ENCODE measurements around the gene SENP3.

SENP3 gene

DNA sequence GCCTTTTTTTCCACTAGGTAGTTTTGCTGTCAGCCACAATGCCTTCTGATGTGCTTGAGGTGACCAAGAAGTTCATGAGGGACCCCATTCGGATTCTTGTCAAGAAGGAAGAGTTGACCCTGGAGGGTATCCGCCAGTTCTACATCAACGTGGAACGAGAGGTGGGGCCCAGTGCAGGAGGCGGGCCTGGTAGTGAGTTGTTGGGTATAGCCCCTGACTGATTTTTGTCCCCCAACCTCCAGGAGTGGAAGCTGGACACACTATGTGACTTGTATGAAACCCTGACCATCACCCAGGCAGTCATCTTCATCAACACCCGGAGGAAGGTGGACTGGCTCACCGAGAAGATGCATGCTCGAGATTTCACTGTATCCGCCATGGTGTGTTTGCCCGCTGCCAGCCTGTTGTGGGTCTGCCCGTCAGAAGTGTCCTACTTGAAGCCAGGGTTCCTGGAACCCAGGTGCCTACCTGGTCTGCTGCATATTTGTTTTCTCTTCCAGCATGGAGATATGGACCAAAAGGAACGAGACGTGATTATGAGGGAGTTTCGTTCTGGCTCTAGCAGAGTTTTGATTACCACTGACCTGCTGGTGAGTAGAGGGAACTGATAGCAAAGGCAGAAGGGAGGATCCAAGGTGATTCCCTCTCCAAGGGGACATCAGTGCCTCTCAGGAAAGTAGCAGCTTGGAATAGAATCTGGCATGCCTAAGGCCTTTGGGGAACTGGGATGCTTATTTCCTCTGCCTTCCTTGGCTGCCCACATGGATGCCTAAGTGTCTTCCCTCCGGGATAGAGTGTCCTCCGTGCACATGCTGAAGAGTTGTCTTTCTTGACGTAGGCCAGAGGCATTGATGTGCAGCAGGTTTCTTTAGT, 15.8 kb downstream of the SENP3 start:
- H3K27me3 ChIP-seq (ENCODE audit: control insufficient read depth in 3 of 3, insufficient read depth in 3 of 3, low read depth in 1 of 3, low read length in 3 of 3) = no peaks in the 10 kb centered on the region

DNA sequence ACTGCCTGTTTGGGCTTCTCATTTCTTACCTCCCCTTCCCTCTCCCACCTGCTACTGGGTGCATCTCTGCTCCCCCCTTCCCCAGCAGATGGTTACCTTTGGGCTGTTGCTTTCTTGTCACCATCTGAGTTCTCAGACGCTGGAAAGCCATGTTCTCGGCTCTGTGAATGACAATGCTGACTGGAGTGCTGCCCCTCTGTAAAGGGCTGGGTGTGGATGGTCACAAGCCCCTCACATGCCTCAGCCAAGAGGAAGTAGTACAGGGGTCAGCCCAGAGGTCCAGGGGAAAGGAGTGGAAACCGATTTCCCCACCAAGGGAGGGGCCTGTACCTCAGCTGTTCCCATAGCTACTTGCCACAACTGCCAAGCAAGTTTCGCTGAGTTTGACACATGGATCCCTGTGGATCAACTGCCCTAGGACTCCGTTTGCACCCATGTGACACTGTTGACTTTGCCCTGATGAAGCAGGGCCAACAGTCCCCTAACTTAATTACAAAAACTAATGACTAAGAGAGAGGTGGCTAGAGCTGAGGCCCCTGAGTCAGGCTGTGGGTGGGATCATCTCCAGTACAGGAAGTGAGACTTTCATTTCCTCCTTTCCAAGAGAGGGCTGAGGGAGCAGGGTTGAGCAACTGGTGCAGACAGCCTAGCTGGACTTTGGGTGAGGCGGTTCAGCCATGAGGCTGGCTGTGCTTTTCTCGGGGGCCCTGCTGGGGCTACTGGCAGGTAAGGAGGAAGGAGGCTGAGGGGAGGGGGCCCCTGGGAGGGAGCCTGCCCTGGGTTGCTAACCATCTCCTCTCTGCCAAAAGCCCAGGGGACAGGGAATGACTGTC, 17.5 kb downstream of the SENP3 start, which contains the start of gene CD68:
Gene CD68, plus strand, starts transcription at position 638 of the 833 bp plus-strand sequence. Its CDS starts 40 bp downstream, at position 678.
- Histone ChIP-seq H2AFZ (ENCODE audit: low read length) (no peak within 1 kb of the TSS), H3K23ac (ENCODE audit: low read depth, low read length, poor library complexity) (peak within 1 kb of the TSS; percentile 92), H3K27me3 (ENCODE audit: control insufficient read depth in 3 of 3, insufficient read depth in 3 of 3, low read depth in 1 of 3, low read length in 3 of 3) (no peaks in the 10 kb centered on the region), H3K14ac (ENCODE audit: low read length) (no peak within 1 kb of the TSS), H3K4me2 (ENCODE audit: insufficient read depth, low read length, poor library complexity, severe bottlenecking) (no peak within 1 kb of the TSS), H3K36me3 (replicated peaks in 1 of 2; ENCODE audit: control insufficient read depth in 2 of 2, insufficient read depth in 2 of 2, low read length in 2 of 2) (peaks cover 55 to 84% of the 10 kb centered on the region in 2 donors), H2BK120ac (ENCODE audit: low read depth, low read length) (no peak within 1 kb of the TSS), H2AK5ac (ENCODE audit: low read depth, low read length) (no peak within 1 kb of the TSS), H3K79me1 (ENCODE audit: low read depth, low read length) (peaks cover 18% of the 10 kb centered on the region), H3K4ac (ENCODE audit: low read length) (no peak within 1 kb of the TSS), H2BK12ac (ENCODE audit: low read length) (no peak within 1 kb of the TSS), H3K9ac (ENCODE audit: low read depth, low read length, poor library complexity) (peak within 1 kb of the TSS; percentile 26), H3K4me3 (ENCODE audit: low read length in 2 of 2) (no peak within 1 kb of the TSS), H2BK5ac (ENCODE audit: low read length) (no peak within 1 kb of the TSS), H4K8ac (ENCODE audit: low read depth, low read length) (no peak within 1 kb of the TSS), H3K9me3 (replicated peaks in 1 of 2; ENCODE audit: control insufficient read depth in 2 of 2, insufficient read depth in 1 of 2, low read depth in 1 of 2, low read length in 2 of 2) (no peaks in the 10 kb centered on the region), H3K27ac (replicated peaks; ENCODE audit: low read length) (peak within 1 kb of the TSS; percentile 52), H3K18ac (ENCODE audit: low read length) (no peak within 1 kb of the TSS), H3K4me1 (ENCODE audit: control insufficient read depth in 2 of 2, insufficient read depth in 1 of 2, low read depth in 1 of 2, low read length in 2 of 2) (peaks cover 18 to 21% of the 10 kb centered on the region in 2 donors), H4K91ac (ENCODE audit: low read depth, low read length, poor library complexity) (no peak within 1 kb of the TSS), H2BK15ac (ENCODE audit: low read length) (no peak within 1 kb of the TSS)
- DNase-seq (ENCODE audit: low spot score) = no peak
- no CpG with 5 or more reads among the region's 7 CpGs for WGBS, 2 donors (ENCODE audit: extremely low coverage in 2 of 2, insufficient read length in 2 of 2, insufficient replicate concordance in 1 of 2)

More for the DNA sequence above, 15.8 kb downstream of the SENP3 start:
- peak overlapping the region; percentile 7 for H3K27ac ChIP-seq (replicated peaks; ENCODE audit: low read length)
- H2BK15ac ChIP-seq (ENCODE audit: low read length) = no peak overlapping the region
- no peak overlapping the region for H4K91ac ChIP-seq (ENCODE audit: low read depth, low read length, poor library complexity)
- H3K4me3 ChIP-seq (ENCODE audit: low read length in 2 of 2) = no peak overlapping the region
- H3K4me1 ChIP-seq (ENCODE audit: control insufficient read depth in 2 of 2, insufficient read depth in 1 of 2, low read depth in 1 of 2, low read length in 2 of 2) = peaks cover 10 to 13% of the 10 kb centered on the region in 2 donors
- no peak overlapping the region for H3K4ac ChIP-seq (ENCODE audit: low read length)
- H3K14ac ChIP-seq (ENCODE audit: low read length) = no peak overlapping the region
- H3K79me1 ChIP-seq (ENCODE audit: low read depth, low read length) = peaks cover 19% of the 10 kb centered on the region
- no peak overlapping the region for H3K23ac ChIP-seq (ENCODE audit: low read depth, low read length, poor library complexity)
- H3K9ac ChIP-seq (ENCODE audit: low read depth, low read length, poor library complexity) = no peak overlapping the region
- no CpG with 5 or more reads among the region's 17 CpGs for WGBS, 2 donors (ENCODE audit: extremely low coverage in 2 of 2, insufficient read length in 2 of 2, insufficient replicate concordance in 1 of 2)
- H2AK5ac ChIP-seq (ENCODE audit: low read depth, low read length) = no peak overlapping the region
- H3K18ac ChIP-seq (ENCODE audit: low read length) = no peak overlapping the region
- H2BK5ac ChIP-seq (ENCODE audit: low read length) = no peak overlapping the region
- no peaks in the 10 kb centered on the region for H3K9me3 ChIP-seq (replicated peaks in 1 of 2; ENCODE audit: control insufficient read depth in 2 of 2, insufficient read depth in 1 of 2, low read depth in 1 of 2, low read length in 2 of 2)
- H2BK12ac ChIP-seq (ENCODE audit: low read length) = no peak overlapping the region
- H4K8ac ChIP-seq (ENCODE audit: low read depth, low read length) = no peak overlapping the region
- no peak overlapping the region for H2AFZ ChIP-seq (ENCODE audit: low read length)
- H3K36me3 ChIP-seq (replicated peaks in 1 of 2; ENCODE audit: control insufficient read depth in 2 of 2, insufficient read depth in 2 of 2, low read length in 2 of 2) = peaks cover 58 to 85% of the 10 kb centered on the region in 2 donors
- H3K4me2 ChIP-seq (ENCODE audit: insufficient read depth, low read length, poor library complexity, severe bottlenecking) = no peak overlapping the region
- no peak for DNase-seq (ENCODE audit: low spot score)
- no peak overlapping the region for H2BK120ac ChIP-seq (ENCODE audit: low read depth, low read length)

DNA sequence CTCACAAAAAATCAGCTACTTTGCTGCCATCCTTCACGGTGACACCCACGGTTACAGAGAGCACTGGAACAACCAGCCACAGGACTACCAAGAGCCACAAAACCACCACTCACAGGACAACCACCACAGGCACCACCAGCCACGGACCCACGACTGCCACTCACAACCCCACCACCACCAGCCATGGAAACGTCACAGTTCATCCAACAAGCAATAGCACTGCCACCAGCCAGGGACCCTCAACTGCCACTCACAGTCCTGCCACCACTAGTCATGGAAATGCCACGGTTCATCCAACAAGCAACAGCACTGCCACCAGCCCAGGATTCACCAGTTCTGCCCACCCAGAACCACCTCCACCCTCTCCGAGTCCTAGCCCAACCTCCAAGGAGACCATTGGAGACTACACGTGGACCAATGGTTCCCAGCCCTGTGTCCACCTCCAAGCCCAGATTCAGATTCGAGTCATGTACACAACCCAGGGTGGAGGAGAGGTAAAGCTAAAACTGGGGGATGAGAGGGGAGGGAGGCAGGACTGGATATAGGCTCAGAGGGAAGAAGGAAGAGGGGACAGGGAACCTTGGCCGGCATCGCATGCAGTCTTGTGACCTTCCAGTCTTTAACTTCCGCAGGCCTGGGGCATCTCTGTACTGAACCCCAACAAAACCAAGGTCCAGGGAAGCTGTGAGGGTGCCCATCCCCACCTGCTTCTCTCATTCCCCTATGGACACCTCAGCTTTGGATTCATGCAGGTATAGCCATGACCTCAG, 18.3 kb downstream of the SENP3 start:
- Histone ChIP-seq H3K79me1 (ENCODE audit: low read depth, low read length) (peaks cover 18% of the 10 kb centered on the region), H4K91ac (ENCODE audit: low read depth, low read length, poor library complexity) (no peak overlapping the region), H3K9me3 (replicated peaks in 1 of 2; ENCODE audit: control insufficient read depth in 2 of 2, insufficient read depth in 1 of 2, low read depth in 1 of 2, low read length in 2 of 2) (no peaks in the 10 kb centered on the region), H2BK5ac (ENCODE audit: low read length) (no peak overlapping the region), H3K27ac (replicated peaks; ENCODE audit: low read length) (peak overlapping the region; percentile 52), H2BK120ac (ENCODE audit: low read depth, low read length) (no peak overlapping the region), H3K4me1 (ENCODE audit: control insufficient read depth in 2 of 2, insufficient read depth in 1 of 2, low read depth in 1 of 2, low read length in 2 of 2) (peaks cover 15 to 17% of the 10 kb centered on the region in 2 donors), H3K4ac (ENCODE audit: low read length) (no peak overlapping the region), H3K9ac (ENCODE audit: low read depth, low read length, poor library complexity) (no peak overlapping the region), H3K18ac (ENCODE audit: low read length) (no peak overlapping the region), H3K27me3 (ENCODE audit: control insufficient read depth in 3 of 3, insufficient read depth in 3 of 3, low read depth in 1 of 3, low read length in 3 of 3) (no peaks in the 10 kb centered on the region), H3K4me2 (ENCODE audit: insufficient read depth, low read length, poor library complexity, severe bottlenecking) (no peak overlapping the region), H2AK5ac (ENCODE audit: low read depth, low read length) (no peak overlapping the region), H3K23ac (ENCODE audit: low read depth, low read length, poor library complexity) (peak overlapping the region; percentile 92), H2BK15ac (ENCODE audit: low read length) (no peak overlapping the region), H3K36me3 (replicated peaks in 1 of 2; ENCODE audit: control insufficient read depth in 2 of 2, insufficient read depth in 2 of 2, low read length in 2 of 2) (peaks cover 47 to 76% of the 10 kb centered on the region in 2 donors), H2BK12ac (ENCODE audit: low read length) (no peak overlapping the region), H2AFZ (ENCODE audit: low read length) (no peak overlapping the region), H3K4me3 (ENCODE audit: low read length in 2 of 2) (no peak overlapping the region), H4K8ac (ENCODE audit: low read depth, low read length) (no peak overlapping the region), H3K14ac (ENCODE audit: low read length) (no peak overlapping the region)
- no CpG with 5 or more reads among the region's 12 CpGs for WGBS, 2 donors (ENCODE audit: extremely low coverage in 2 of 2, insufficient read length in 2 of 2, insufficient replicate concordance in 1 of 2)
- no peak for DNase-seq (ENCODE audit: low spot score)

Measured in neuronal stem cell (in vitro differentiated cells).